Keratinocyte (primary cell): Measurements from ENCODE around the gene EYA4. TPM values are rescaled to one million over a fixed set of nuclear protein-coding genes. Genes with fewer than 3 reads are reported as not detected.

ENCODE experiments used
- DNase-seq: peaks from one replicate; pipeline ENCODE4 v3.0.0-alpha.2; 2011; ENCODE audit warnings: low read depth, missing footprints, low spot score
- FAIRE-seq: peaks from 2 replicates; lab custom pipeline; 2011; peaks lifted over from hg19 to GRCh38; lab: Jason Lieb, UNC
- H2AFZ ChIP-seq: 2 replicates; pipeline ENCODE4 v1.6.0; 2012; ENCODE audit warnings: low read length, control low read depth, inconsistent platforms; ENCODE audit not compliant: control insufficient read depth
- H3K27ac ChIP-seq: 2 replicates; pipeline ENCODE4 v1.5.1; 2011; ENCODE audit warnings: low read length; ENCODE audit not compliant: control insufficient read depth, insufficient read depth
- H3K27me3 ChIP-seq: 3 replicates; pipeline ENCODE4 v1.6.0; 2011; ENCODE audit warnings: low read length; ENCODE audit not compliant: control insufficient read depth, insufficient read depth; ENCODE audit errors: extremely low read depth
- H3K36me3 ChIP-seq, 2 experiments: 2 replicates in 1 of 2; 3 replicates in 1 of 2; pipeline ENCODE4 v1.5.1; 2011; ENCODE audit warnings: low read length in 2 of 2, mild to moderate bottlenecking in 1 of 2; ENCODE audit not compliant: control insufficient read depth in 2 of 2, insufficient read depth in 2 of 2; ENCODE audit errors: extremely low read depth in 1 of 2
- H3K4me1 ChIP-seq: 3 replicates; pipeline ENCODE4 v1.5.1; 2011; ENCODE audit warnings: low read length; ENCODE audit not compliant: control insufficient read depth, insufficient read depth; ENCODE audit errors: extremely low read depth
- H3K4me2 ChIP-seq: 3 replicates; pipeline ENCODE4 v1.6.0; 2011; ENCODE audit warnings: low read depth, low read length; ENCODE audit not compliant: control insufficient read depth, insufficient read depth; ENCODE audit errors: extremely low read depth
- H3K4me3 ChIP-seq, 3 experiments: fragments of 200-600 bp in 1 of 3; sonication (generic) in 1 of 3; 2 replicates in 2 of 3; 3 replicates in 1 of 3; pipeline ENCODE4 v1.5.1; 2011 to 2016; ENCODE audit warnings: low read length in 3 of 3, mild to moderate bottlenecking in 3 of 3, control low read depth in 2 of 3, inconsistent platforms in 1 of 3, low read depth in 1 of 3, mixed read lengths in 1 of 3, mixed run types in 1 of 3, moderate library complexity in 1 of 3; ENCODE audit not compliant: control insufficient read depth in 2 of 3, insufficient read depth in 2 of 3; ENCODE audit errors: extremely low read depth in 1 of 3
- H3K79me2 ChIP-seq: 2 replicates; pipeline ENCODE4 v1.6.0; 2012; ENCODE audit warnings: low read length; ENCODE audit not compliant: control insufficient read depth, insufficient read depth
- H3K9ac ChIP-seq: 3 replicates; pipeline ENCODE4 v1.6.0; 2011; ENCODE audit warnings: low read length; ENCODE audit not compliant: control insufficient read depth, insufficient read depth; ENCODE audit errors: extremely low read depth
- H3K9me1 ChIP-seq: 3 replicates; pipeline ENCODE4 v1.6.0; 2011; ENCODE audit warnings: low read length; ENCODE audit not compliant: control insufficient read depth, insufficient read depth; ENCODE audit errors: extremely low read depth
- H3K9me3 ChIP-seq: 2 replicates; pipeline ENCODE4 v1.5.1; 2012; ENCODE audit warnings: low read depth, low read length; ENCODE audit not compliant: control insufficient read depth
- H4K20me1 ChIP-seq: 3 replicates; pipeline ENCODE4 v1.6.0; 2011; ENCODE audit warnings: low read length; ENCODE audit not compliant: control insufficient read depth, insufficient read depth; ENCODE audit errors: extremely low read depth
- EZH2 ChIP-seq: IDR thresholded peaks from one replicate; pipeline ENCODE4 v1.6.1; 2012; ENCODE audit warnings: inconsistent platforms, mild to moderate bottlenecking, low read length, moderate library complexity
- dilution Hi-C: fragments of 300-500 bp; cut with MboI; formaldehyde crosslinking; loops from one replicate; pipeline ENCODE4 v1.7.0; 2020; ENCODE audit warnings: low sequenced_read_pairs; ENCODE audit not compliant: extremely low pct_ligation_motif_present
- polyA plus RNA-seq, 5 experiments: library from polyadenylated mRNA; depleted of rRNA in 3 of 5; stranded (reverse) in 3 of 5; stranded (forward) in 1 of 5; unstranded in 1 of 5; fragments of >200 nt; gene quantifications; 1 replicate in 1 of 5; 2 replicates in 3 of 5; 3 replicates in 1 of 5; pipeline versions ENCODE4 v1.2.1 to v1.2.3, GENCODE V29; 2011 to 2012; ENCODE audit warnings: missing spikeins in 2 of 5, low read depth in 1 of 5, low replicate concordance in 1 of 5
- TF ChIP-seq, protein P1 (sequence below), 3 experiments: IDR thresholded peaks in 1 of 3; conservative IDR thresholded peaks in 1 of 3; optimal IDR thresholded peaks in 1 of 3; 2 replicates in 2 of 3; 3 replicates in 1 of 3; pipeline versions ENCODE3 to v1.5.1; 2011; ENCODE audit warnings: low read length in 3 of 3, mild to moderate bottlenecking in 3 of 3, moderate library complexity in 2 of 3, control low read depth in 1 of 3, inconsistent platforms in 1 of 3; ENCODE audit not compliant: insufficient read depth in 2 of 3; ENCODE audit errors: extremely low read depth in 1 of 3

EYA4 gene
- polyA plus RNA-seq, 1 donor (not counting 4 experiments of a cell fraction or from before 2014, with no cell fraction given), result 0.01 TPM

DNA sequence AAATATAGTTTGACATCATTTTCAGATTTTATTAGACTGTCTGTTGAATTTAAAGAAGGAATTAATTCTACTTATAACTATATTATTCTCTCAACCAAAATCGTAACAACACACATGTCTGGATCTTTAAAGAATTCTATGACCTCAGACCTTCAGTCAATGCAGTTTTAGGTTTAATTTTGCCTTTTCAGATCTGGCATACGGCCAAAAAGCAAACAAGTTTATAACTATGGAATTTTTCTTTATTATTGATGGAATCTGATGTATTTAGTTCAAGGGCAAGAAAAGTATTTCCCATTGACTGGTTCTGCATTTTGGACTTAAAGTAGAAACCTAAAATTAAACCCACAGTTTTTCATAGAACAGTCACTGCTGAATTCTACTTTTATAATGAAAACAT is 233.4 kb downstream of the EYA4 start:
- Histone ChIP-seq H3K9me1 (no peaks in the 10 kb centered on the region), H3K9ac (no peak overlapping the region), H3K4me3 (no peak overlapping the region), H3K4me1 (no peaks in the 10 kb centered on the region), H3K27me3 (no peaks in the 10 kb centered on the region), H3K27ac (no peak overlapping the region), H2AFZ (no peak overlapping the region), H4K20me1 (no peaks in the 10 kb centered on the region), H3K4me2 (no peak overlapping the region), H3K79me2 (no peaks in the 10 kb centered on the region), H3K9me3 (no peaks in the 10 kb centered on the region), H3K36me3 (no peaks in the 10 kb centered on the region)
- FAIRE-seq, result no peak
- no peak for TF ChIP-seq EZH2
- TF ChIP-seq, protein P1, sequence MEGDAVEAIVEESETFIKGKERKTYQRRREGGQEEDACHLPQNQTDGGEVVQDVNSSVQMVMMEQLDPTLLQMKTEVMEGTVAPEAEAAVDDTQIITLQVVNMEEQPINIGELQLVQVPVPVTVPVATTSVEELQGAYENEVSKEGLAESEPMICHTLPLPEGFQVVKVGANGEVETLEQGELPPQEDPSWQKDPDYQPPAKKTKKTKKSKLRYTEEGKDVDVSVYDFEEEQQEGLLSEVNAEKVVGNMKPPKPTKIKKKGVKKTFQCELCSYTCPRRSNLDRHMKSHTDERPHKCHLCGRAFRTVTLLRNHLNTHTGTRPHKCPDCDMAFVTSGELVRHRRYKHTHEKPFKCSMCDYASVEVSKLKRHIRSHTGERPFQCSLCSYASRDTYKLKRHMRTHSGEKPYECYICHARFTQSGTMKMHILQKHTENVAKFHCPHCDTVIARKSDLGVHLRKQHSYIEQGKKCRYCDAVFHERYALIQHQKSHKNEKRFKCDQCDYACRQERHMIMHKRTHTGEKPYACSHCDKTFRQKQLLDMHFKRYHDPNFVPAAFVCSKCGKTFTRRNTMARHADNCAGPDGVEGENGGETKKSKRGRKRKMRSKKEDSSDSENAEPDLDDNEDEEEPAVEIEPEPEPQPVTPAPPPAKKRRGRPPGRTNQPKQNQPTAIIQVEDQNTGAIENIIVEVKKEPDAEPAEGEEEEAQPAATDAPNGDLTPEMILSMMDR (optimal IDR thresholded peaks at IDR 0.05 in 1 of 3, IDR thresholded peaks at IDR 0.05 in 1 of 3, conservative IDR thresholded peaks at IDR 0.05 in 1 of 3; ENCODE audit: extremely low read depth in 1 of 3, insufficient read depth in 2 of 3, low read length in 3 of 3), result no peak
- no peak for DNase-seq
- dilution Hi-C loops, result no loop called here

DNA sequence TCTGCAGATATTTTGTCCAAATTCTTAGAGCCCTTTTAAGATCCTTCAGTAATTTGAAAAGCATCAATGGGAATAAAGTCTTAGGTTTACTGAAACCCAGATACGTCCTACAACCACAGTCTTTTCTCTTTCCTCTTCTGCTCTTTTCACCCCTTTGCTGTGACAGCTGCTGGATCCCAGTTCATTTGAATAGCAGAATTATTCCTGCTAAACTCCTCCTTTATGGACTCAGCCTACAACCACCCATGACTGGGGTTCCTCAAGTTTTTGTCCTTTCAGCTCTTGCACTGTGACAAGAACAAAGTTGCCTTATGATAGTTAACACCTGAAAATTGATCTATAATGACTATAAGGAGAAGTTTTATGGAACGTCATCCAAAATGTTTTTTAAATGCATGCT is 237.5 kb downstream of the EYA4 start:
- Histone ChIP-seq H3K4me1 (no peaks in the 10 kb centered on the region), H2AFZ (no peak overlapping the region), H3K36me3 (no peaks in the 10 kb centered on the region), H3K4me3 (no peak overlapping the region), H3K4me2 (no peak overlapping the region), H4K20me1 (no peaks in the 10 kb centered on the region), H3K27ac (no peak overlapping the region), H3K9me1 (no peaks in the 10 kb centered on the region), H3K9me3 (no peaks in the 10 kb centered on the region), H3K27me3 (no peaks in the 10 kb centered on the region), H3K9ac (no peak overlapping the region), H3K79me2 (no peaks in the 10 kb centered on the region)
- DNase-seq, result no peak
- no peak for FAIRE-seq
- dilution Hi-C loops, result no loop called here
- TF ChIP-seq, protein P1 (optimal IDR thresholded peaks at IDR 0.05 in 1 of 3, IDR thresholded peaks at IDR 0.05 in 1 of 3, conservative IDR thresholded peaks at IDR 0.05 in 1 of 3; ENCODE audit: extremely low read depth in 1 of 3, insufficient read depth in 2 of 3, low read length in 3 of 3), result no peak
- no peak for TF ChIP-seq EZH2
